Mammary epithelial cell (primary cell): Measurements from ENCODE around the gene SIRPA.

Experiments used
- CTCF ChIP-seq, 2 donors: IDR thresholded peaks in 1 of 2; conservative IDR thresholded peaks in 1 of 2; 2 replicates each; pipeline ENCODE4 v1.5.1; 2011 to 2012; ENCODE audit warnings: inconsistent platforms in 2 of 2, low read length in 2 of 2, mild to moderate bottlenecking in 2 of 2, control low read depth in 1 of 2, low read depth in 1 of 2; ENCODE audit not compliant: insufficient read depth in 1 of 2; ENCODE audit errors: extremely low read depth in 1 of 2
- EZH2 ChIP-seq: IDR thresholded peaks from 2 replicates; pipeline ENCODE4 v1.6.1; 2012; ENCODE audit warnings: low read length, inconsistent platforms, borderline replicate concordance

GRCh38 chr20:1876975-1877608 is 18.1 kb upstream of the SIRPA start:
- TF ChIP-seq CTCF (conservative IDR thresholded peaks at IDR 0.05 in 1 of 2, IDR thresholded peaks at IDR 0.05 in 1 of 2; ENCODE audit: extremely low read depth in 1 of 2, insufficient read depth in 1 of 2, low read depth in 1 of 2, low read length in 2 of 2): no peak
- TF ChIP-seq EZH2: no peak
